HUDEP-2 (cell line): ENCODE data around the gene FBN2.
"Not testable (repeated sequence)": the region's sequence is repeated elsewhere in the genome, so short reads cannot be mapped to it uniquely, and the experiment has no call there.

Experiments
- DNase-seq, 76 experiments: peaks; one replicate each; lab custom pipeline; 2025; ENCODE audit not compliant: unreplicated experiment in 76 of 76; lab: John Stamatoyannopoulos, UW

Gene FBN2

DNA sequence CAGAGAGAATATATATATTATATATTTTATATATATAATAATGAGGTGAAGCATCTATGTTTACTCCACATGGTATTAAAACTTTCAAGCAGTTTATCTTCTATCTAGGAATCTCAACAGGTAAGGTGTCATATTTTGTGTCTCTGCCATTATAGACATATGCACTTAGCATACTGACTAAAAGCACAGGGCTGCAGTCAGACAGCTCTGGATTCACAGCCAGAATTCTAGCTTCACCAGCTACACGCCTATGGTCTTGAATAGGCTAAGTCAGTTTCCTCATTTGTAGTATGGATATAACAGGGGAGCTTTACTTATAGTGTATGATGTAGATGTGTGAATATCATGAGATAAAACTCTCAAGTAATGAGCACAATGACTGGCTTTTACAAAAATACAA is 57.9 kb downstream of the FBN2 start:
- DNase-seq, result no peak

DNA sequence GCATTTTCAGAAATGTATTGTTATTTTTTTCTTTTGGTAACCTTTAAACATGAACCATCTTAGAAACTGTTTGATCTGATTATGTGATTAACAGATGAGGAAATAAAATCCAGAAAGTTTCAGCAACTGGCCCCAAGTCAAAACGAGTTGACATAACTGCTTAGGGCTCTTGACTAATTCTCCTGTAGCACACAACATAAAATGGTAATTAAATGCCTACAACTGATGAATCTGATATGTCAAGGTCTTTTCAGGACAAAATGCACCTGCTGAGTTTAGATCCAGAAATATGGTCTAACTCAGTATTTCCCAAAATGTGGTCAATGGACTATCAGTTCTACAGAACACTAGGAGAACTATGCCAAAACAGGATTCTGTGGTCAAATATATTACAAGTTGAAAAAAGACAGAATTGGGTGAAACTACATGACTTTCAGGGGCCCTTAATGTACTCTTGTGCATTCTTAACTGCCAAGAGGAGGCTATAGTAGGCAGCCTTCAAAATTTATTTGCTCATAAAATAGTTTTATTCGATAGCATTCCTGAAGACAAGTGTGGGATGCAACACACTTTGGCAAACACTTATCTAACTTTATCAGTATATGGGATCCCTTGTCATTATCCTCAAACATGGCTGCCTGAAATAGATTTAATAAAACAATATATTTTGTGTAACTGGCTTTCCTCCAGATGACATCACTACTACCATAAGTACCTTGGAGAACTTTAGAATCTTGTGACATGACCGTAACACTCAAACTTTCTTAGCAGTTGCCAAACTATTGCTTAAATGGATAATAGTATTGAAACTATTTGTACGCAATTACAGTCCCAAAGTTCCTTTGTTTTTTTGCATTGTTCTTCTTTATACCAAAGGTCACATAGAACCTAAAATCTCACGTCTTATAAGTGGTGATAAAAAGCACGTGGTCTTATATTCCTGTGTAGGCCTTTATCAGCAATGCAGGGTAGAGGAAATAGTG is 59.4 kb downstream of the FBN2 start:
- no peak for DNase-seq

DNA sequence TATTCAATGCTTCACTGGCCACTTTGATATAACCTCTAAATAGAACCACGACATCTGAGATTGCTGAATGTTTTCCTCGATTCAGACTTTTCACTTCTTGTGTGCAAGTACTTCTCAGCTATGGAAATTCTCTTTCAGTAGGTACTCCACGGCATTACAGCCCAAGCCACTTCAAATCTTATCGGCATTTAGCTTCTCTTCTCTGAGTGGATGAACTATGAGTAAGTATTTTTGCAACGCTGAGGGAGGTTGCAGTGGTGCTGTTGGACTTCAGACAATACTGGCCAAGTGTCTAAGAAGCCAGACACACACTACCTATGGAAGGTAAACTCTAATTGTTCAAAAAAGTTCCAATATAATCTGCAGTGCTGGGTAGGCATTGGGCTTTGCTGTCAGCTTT is 60.1 kb downstream of the FBN2 start:
- no peak for DNase-seq

DNA sequence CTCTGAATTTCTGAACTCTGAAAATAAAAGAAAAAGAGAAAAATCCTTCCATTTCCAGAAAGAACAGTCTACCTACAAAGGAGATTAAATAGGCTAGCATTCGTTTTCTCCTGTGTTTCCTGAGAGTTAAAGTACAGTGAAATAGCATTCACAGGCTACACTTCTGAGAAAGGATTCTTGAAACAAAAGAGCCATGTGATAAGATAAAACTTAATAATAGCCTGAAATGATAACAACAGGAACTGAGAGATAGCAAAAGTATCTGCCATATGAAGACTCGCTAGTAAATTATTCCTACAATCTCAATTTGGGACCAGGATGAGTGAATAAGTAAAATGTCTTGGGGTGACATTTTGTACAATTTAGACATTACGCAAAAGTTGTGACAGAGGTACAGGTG is 62.4 kb downstream of the FBN2 start:
- DNase-seq, result no peak

DNA sequence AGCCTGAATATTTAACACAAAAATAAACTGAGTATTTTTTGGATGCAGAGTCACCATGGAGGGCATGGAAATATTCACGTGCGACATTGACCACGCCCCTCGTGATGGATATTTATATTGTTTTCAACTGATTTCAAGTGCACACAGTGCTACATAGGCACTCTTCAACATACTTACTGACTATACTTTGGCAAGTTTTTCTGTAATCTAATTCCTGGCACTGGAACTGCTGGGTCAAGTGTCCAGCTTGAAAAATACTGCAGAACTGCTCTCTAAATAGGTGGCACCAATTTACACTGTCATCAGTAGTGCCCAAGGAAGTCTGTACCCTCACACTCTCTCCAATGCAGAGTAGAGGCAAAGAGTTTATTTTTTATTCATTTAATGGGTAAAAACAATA is 65.1 kb downstream of the FBN2 start:
- no peak for DNase-seq

DNA sequence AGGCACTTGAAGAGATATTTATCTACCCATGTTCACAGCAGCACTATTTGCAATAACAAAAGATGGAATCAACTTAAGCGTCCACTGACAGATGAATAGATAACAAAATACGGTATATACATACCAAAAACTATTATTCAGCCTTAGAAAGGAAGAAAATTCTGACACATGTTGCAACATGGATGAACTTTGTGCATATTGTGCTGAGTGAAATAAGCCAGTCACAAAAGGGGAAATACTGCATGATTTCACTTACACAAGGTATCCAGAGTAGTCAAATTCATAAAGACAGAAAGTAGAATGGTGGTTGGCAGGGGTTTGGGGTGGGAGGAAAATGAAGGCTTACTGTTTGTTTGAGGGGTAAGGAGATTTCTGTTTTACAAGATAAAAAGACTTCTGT is 66.0 kb downstream of the FBN2 start:
- DNase-seq, result no peak

DNA sequence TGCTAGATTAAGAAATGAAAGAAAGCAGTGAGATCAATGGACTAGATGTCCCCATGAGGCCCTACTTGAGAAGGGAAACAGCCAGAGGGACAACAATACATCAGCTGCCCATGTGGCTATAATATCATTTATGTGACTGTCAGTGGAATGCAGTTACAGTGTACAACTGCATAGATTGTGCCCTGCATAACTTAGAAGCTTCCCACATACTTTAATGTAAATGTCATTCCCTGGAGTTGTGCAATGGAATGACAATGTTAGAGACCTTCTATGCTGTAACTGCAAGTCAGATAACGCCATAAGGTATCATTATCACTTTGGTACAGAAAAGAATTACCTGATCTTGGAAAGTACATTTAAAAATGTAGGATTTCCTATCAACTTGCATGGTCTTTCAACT is 67.4 kb downstream of the FBN2 start:
- DNase-seq, result no peak

DNA sequence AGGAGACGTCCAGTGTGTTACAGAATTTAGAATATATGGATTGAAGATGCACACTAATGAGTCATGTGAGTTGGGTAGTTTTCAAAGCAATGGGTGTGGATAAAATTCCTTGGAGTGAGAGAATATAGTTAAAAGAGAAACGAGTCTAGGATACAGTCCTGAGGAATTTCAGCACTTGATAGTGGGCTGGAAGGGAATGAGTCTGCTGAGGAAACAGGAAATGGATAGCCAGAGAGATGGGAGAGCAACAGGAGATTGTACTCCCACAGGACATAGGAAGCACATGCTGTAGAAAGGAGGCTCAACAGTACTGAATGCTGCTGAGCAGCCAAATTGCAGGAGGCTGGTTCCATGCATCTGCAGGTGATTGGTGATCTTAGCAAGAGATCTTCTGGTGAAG is 68.1 kb downstream of the FBN2 start:
- no peak for DNase-seq

DNA sequence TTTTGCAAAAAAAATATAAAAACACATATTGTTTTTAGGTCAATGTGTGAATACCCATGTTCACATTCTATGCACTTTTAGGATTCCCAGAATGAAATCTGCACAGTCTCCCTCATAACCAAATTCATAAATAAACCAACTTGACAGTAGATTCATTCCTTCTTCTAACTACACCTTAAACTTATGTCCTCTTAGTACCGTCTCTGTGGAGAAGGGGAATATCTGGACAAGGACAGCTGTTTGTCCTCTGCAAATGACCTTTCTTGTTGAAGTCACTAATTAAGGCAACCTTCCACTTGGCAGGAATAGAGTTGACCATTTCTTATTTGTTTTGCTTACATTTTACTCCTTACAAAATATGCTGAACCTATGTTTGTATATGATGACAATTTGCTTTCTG is 71.1 kb downstream of the FBN2 start:
- DNase-seq, result no peak

DNA sequence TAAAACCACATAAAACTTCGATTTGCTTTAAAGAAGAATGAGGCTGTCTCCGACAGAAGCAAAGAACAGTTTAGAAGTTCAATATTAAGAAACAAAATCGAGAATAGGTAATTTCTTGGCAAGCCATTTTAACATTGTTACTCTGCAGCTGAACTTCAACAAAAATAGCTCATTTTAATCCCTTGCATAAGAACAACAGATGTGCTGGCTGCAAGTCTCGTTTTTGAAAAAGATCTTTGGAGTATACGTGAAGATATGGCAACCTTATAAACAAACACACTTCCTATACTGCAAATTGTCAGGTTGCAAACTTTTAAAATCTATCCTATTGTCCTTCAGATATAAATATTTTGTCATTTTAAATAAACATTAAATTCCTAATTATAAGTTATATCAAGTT is 71.5 kb downstream of the FBN2 start:
- DNase-seq, result no peak

DNA sequence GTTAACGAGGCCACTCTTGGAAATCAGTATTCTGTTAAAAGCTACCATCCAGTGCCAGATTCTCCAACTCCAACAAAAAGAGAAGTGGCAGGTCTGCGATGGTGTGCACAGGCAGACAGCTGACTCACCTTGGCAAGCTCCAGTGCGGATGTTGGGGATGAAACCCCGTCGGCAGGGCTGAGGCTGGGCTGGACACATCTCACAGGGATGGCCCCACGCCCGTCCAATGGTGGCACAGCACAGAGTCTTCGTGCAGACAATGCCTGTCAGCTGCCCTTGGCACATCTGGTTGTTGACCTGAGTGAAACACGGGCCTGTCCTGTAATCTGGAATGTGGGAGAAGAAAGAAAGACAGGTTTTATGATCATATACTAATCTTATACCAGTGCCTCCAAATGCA is 73.4 kb downstream of the FBN2 start:
- DNase-seq, result no peak

DNA sequence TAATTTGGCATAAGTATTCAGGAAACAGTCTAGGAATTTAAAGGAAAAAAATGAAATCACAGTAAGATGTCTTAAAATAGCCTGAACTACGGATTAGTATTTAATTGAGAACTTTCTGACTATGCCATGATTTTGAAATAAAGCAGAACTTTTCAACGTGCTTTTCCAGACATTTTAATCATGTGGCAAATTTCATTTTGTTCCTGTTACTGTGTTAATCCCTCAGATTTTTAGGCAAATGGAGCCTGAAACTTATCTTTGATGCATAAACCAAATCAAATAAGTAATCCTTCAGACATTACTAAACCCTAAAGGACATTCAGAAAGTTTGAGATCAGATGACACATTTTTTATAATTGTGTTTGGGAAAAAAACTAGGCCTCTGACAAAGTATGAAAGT is 75.7 kb downstream of the FBN2 start:
- DNase-seq, result no peak

DNA sequence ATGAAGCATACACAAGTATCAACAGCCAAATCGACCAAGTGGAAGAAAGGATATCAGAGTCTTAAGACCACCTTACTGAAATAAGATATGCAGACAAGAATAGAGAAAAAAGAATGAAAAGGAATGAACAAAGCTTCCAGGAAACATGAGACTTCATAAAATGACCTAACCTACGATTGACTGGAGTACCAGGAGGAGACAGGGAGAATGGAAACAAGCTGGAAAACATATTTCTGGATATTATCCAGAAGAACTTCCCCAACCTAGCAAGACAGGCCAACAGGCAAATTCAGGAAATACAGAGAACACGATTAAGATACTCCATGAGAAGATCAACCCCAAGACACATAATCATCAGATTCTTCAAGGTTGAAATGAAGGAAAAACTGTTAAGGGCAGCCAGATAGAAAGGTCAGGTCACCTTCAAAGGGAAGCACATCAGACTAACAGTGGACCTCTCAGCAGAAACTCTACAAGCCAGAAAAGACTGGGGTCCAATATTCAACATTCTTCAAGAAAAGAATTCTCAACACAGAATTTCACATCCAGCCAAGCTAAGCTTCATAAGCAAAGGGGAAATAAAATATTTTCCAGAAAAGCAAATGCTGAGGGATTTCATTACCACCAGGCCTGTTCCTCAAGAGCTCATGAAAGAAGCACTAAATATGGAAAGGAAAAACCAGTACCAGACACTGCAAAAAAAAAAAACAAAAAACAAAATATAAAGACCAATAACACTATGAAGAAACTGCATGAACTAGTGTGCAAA is 80.7 kb downstream of the FBN2 start:
- DNase-seq, result not testable (repeated sequence)

DNA sequence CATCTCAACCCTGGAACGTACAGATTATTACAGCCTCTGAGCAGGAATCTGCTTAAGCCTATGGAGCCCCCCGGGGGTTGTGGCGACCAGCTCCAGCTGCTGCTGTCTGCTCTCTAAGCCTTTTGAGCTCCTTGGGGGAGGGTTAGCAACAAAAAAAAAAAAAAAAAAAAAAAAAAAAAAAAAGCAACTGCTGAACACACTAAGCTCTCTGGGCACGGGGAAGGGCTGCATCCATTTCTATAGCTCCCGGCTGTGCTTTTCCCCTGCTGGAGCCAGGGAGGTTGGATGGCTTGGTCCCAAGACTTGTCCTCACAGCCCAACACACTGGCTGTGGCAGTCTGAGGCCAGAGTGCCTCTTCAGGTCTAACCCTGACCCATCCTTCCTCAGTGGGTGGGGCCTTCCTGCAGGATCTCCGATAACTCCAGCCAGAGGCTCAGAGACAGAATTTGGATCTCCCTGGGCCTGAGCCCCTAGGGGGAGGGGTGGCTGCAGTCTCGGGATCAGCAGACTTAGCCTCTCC is 82.1 kb downstream of the FBN2 start:
- DNase-seq, result no peak

DNA sequence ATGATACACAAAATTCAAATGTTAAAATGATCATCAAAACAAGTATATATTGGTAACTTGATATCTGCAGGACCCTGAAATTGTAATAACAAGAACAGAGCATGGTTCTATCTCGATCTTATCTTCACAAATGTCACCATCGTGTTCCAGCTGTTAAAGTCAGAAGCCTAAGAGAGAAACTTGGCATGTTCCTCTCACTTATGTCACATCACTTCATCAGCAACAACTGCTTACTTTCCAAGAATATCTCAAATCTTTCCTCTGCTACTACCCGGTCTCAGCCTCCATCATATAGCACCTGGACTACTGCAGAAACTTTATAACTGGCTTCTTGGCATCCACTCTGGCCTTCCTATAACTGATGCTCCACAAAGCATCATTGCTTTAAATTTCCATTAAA is 84.9 kb downstream of the FBN2 start:
- no peak for DNase-seq

DNA sequence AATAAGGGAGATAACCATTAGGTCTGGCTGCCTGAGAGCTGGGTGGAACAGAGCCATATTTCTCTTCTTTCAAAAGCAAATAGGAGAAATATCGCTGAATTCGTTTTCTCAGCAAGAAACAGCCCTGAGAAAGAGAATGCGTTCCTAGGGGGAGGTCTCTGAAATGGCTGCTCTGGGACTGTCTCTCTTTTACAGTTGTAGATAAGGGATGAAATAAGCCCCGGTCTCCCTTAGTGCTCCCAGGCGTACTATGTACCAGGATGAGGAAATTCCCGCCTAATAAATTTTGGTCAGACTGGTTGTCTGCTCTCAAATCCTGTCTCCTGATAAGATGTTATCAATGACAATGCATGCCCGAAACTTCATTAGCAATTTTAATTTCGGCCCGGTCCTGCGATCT is 90.8 kb downstream of the FBN2 start:
- not testable (repeated sequence) for DNase-seq

DNA sequence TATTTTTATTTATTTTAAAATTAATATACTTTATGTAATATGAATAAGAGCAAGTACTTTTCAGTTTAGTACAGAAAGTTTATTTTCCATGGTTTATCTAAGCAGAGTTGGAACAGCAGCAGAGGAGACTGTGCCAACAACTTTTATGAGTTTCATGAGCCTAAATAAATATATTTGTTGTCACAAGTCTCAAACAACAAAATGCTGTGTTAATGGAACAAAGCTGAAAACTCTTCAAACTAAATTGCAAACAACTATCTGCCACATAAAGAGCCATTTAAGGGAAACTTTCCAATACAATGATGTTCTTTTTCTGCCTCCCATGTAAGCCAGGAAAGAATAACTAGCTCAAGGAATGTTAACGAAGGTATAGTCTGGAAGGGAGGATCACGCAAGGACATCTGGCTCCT is 96.1 kb downstream of the FBN2 start:
- DNase-seq, result no peak

DNA sequence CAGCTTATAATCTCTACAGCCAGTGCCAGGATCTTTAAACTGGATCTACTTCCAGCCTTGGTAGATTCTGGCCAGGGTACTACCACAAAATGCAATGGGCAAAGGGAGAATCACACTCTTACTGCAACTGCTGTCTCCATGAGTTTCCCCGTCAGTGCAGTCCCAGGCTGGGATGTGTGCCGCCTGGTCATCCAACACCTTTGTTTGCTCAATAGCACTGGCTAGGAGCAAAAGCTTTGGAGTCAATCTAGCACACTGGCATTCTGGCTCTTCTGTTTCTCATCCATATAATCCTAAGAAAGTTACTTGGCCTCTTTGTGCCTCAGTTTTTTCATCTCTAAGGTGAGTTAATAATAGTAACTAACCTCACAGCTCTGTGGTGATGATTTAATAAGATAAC is 96.9 kb downstream of the FBN2 start:
- no peak for DNase-seq

DNA sequence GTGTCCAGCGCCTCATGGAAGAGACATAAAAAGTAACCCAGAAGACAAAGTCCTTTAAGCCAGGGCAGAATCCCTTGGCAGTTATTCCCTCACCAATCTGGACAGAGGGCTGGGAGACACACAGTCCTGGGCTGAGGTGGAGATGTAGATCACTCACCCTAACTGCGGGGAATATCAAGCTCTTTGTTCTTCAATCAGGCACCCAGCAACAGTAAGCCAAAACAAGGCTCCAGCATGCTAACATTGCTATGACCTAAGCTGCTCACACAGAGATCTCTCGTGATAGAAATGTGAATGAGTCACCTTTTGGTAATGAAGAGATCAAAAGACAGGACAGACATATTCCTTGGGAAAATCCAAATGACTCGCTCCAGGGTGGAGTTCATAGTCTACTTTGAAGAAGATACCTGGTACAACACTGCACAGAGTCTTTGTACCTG is 101.3 kb downstream of the FBN2 start:
- DNase-seq, result no peak

DNA sequence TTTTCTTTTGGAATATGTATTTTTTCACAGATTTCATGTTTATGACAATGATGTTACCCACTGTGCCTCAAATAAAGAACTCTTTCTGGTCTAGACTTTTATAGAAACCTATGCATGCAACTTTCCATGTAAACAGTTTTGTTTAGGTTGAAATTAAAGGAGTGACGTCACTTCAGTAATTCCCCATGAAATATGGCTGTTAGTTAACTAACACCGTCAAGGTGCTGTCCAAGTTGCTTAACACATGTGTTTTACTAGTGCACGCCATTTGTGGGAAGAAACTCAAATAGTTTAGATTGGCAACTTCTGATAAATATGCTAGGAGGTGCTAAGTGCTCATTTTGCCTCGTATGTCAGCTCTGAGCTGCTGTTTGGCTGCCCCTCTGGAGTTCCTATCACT is 102.2 kb downstream of the FBN2 start:
- no peak for DNase-seq

DNA sequence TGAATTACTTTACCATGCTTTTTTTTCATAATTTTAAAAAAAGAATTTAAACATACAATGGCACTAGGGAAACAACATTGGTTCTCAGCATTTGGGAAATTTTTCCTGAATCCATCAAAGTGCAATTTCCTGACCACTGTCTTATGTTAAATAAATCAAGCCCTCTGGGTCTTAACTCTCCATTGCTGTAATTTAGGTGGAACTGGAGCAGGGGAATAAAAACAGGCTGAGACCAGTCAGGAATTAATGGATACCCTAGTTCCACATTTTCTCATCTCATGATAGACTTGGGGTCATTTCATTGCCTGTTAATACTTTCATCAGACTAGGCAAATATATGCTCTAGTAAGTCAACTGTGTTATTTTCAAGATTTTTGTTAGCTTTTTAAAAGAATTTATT is 103.1 kb downstream of the FBN2 start:
- no peak for DNase-seq
